Uterus (tissue), 2 donors: ENCODE results near the gene UGT1A8.

ENCODE experiments used
- POLR2A ChIP-seq, 2 donors: fragments of 450-650 bp; IDR thresholded peaks; one replicate each; pipeline ENCODE4 v1.6.1; 2016; ENCODE audit warnings: antibody characterized with exemption in 2 of 2, mild to moderate bottlenecking in 1 of 2, moderate library complexity in 1 of 2
- TF ChIP-seq, protein P1 (sequence below), 4 experiments: fragments of 200-600 bp in 2 of 4; fragments of 450-650 bp in 2 of 4; sonication (generic) in 2 of 4; IDR thresholded peaks; one replicate each; pipeline ENCODE4 v1.5.1; 2016 to 2019; ENCODE audit warnings: antibody characterized with exemption in 4 of 4, mild to moderate bottlenecking in 2 of 4, moderate library complexity in 1 of 4

DNA sequence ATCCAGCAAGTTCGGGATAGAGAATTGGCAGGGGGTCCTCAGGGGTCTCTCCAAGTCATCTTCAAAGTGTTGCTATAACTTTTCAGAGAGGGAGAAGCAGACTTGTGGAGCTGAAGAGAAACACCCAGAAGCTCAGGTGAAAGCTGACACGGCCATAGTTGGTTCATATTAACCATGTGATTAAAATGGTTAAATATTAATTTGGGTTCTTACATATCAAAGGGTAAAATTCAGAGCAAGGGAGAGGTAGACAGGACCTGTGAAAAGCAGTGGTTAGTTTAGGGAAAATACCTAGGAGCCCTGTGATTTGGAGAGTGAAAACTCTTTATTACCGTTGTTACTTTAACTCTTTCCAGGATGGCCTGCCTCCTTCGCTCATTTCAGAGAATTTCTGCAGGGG, 75.2 kb downstream of the UGT1A8 start, which contains the start of gene UGT1A6:
- no peak for TF ChIP-seq POLR2A (IDR thresholded peaks at IDR 0.05)
- TF ChIP-seq, protein P1, sequence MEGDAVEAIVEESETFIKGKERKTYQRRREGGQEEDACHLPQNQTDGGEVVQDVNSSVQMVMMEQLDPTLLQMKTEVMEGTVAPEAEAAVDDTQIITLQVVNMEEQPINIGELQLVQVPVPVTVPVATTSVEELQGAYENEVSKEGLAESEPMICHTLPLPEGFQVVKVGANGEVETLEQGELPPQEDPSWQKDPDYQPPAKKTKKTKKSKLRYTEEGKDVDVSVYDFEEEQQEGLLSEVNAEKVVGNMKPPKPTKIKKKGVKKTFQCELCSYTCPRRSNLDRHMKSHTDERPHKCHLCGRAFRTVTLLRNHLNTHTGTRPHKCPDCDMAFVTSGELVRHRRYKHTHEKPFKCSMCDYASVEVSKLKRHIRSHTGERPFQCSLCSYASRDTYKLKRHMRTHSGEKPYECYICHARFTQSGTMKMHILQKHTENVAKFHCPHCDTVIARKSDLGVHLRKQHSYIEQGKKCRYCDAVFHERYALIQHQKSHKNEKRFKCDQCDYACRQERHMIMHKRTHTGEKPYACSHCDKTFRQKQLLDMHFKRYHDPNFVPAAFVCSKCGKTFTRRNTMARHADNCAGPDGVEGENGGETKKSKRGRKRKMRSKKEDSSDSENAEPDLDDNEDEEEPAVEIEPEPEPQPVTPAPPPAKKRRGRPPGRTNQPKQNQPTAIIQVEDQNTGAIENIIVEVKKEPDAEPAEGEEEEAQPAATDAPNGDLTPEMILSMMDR (IDR thresholded peaks at IDR 0.05) = no peak
